K562 (cell line): ENCODE results near the gene MPL. TPM values are rescaled to one million over a fixed set of nuclear protein-coding genes. Genes with fewer than 3 reads are reported as not detected.

Experiments used
- CBFB ChIP-seq: sonication (generic); formaldehyde crosslinking; IDR thresholded peaks from 2 replicates; pipeline ENCODE4 v1.4.0; 2020; ENCODE audit warnings: mild to moderate bottlenecking, missing genetic modification reagents
- CCNT2 ChIP-seq: IDR thresholded peaks from 2 replicates; pipeline ENCODE4 v1.6.1; 2011; ENCODE audit warnings: borderline replicate concordance, low read depth, mild to moderate bottlenecking, moderate library complexity, mixed read lengths, low read length; ENCODE audit not compliant: insufficient read length; ENCODE audit errors: extremely low read depth
- CXXC5 ChIP-seq: fragments of 250-450 bp; sonication (Bioruptor Pico); IDR thresholded peaks from 2 replicates; pipeline ENCODE4 v1.8.0; 2022; ENCODE audit warnings: inconsistent platforms, mild to moderate bottlenecking, moderate library complexity
- E2F8 ChIP-seq: fragments of 450-650 bp; IDR thresholded peaks from 2 replicates; pipeline ENCODE4 v1.7.1; 2018; ENCODE audit warnings: mild to moderate bottlenecking, low read depth; ENCODE audit not compliant: partially characterized antibody
- EP400 ChIP-seq: fragments of 450-650 bp; IDR thresholded peaks from 2 replicates; pipeline ENCODE4 v1.6.1; 2017; ENCODE audit warnings: antibody characterized with exemption, mild to moderate bottlenecking, moderate library complexity
- ESRRB ChIP-seq: fragments of 250-450 bp; sonication (Bioruptor Pico); IDR thresholded peaks from 2 replicates; pipeline ENCODE4 v1.5.0; 2020; ENCODE audit warnings: mild to moderate bottlenecking, moderate library complexity, borderline replicate concordance
- ETV1 ChIP-seq: fragments of 450-650 bp; conservative IDR thresholded peaks from 2 replicates; pipeline ENCODE4 v1.6.1; 2016; ENCODE audit warnings: missing genetic modification characterization, control low read depth, low read depth, missing compliant biosample characterization
- EWSR1 ChIP-seq: fragments of 450-650 bp; IDR thresholded peaks from 2 replicates; pipeline ENCODE4 v1.6.1; 2018; ENCODE audit warnings: borderline replicate concordance, mild to moderate bottlenecking, low read depth, moderate library complexity; ENCODE audit not compliant: partially characterized antibody
- GABPB1 ChIP-seq: sonication (generic); formaldehyde crosslinking; IDR thresholded peaks from 2 replicates; pipeline ENCODE4 v1.8.0; 2022; ENCODE audit warnings: mild to moderate bottlenecking, missing genetic modification reagents
- HDGF ChIP-seq: fragments of 450-650 bp; IDR thresholded peaks from 2 replicates; pipeline ENCODE4 v1.6.1; 2016
- HLTF ChIP-seq: fragments of 450-650 bp; IDR thresholded peaks from 2 replicates; pipeline ENCODE4 v1.6.1; 2016
- HMG20B ChIP-seq: fragments of 250-450 bp; sonication (Bioruptor Pico); IDR thresholded peaks from 2 replicates; pipeline ENCODE4 v1.5.0; 2021; ENCODE audit warnings: mild to moderate bottlenecking
- KLF1 ChIP-seq: fragments of 450-650 bp; IDR thresholded peaks from 2 replicates; pipeline ENCODE4 v1.6.1; 2016; ENCODE audit warnings: missing genetic modification characterization, missing compliant biosample characterization
- MCM3 ChIP-seq: fragments of 450-650 bp; IDR thresholded peaks from 2 replicates; pipeline ENCODE4 v1.6.1; 2016
- MTA2 ChIP-seq: fragments of 450-650 bp; IDR thresholded peaks from 2 replicates; pipeline ENCODE4 v1.6.1; 2016; ENCODE audit warnings: low read depth
- NFYB ChIP-seq: IDR thresholded peaks from 2 replicates; pipeline ENCODE4 v1.6.1; 2011; ENCODE audit warnings: mild to moderate bottlenecking, moderate library complexity; ENCODE audit not compliant: insufficient read length; ENCODE audit errors: extremely low read depth
- POLR2G ChIP-seq: fragments of 200-400 bp; formaldehyde crosslinking; IDR thresholded peaks from 2 replicates; pipeline ENCODE4 v1.6.1; 2017; ENCODE audit warnings: low read depth, mild to moderate bottlenecking, antibody characterized with exemption, low read length, moderate library complexity
- SIN3A ChIP-seq, 2 experiments: fragments of 150-350 bp in 1 of 2; IDR thresholded peaks; 2 replicates each; pipeline ENCODE4 v1.6.1; 2011 to 2016; ENCODE audit warnings: borderline replicate concordance in 2 of 2, low read depth in 2 of 2, low read length in 2 of 2, mild to moderate bottlenecking in 2 of 2, moderate library complexity in 2 of 2; ENCODE audit not compliant: control insufficient read depth in 1 of 2
- SP2 ChIP-seq: IDR thresholded peaks from 2 replicates; pipeline ENCODE4 v1.6.1; 2011; ENCODE audit warnings: mild to moderate bottlenecking, low read depth, low read length, moderate library complexity; ENCODE audit not compliant: poor library complexity, severe bottlenecking; ENCODE audit errors: extremely low read depth
- THRAP3 ChIP-seq: fragments of 450-650 bp; IDR thresholded peaks from 2 replicates; pipeline ENCODE4 v1.6.1; 2016; ENCODE audit warnings: mild to moderate bottlenecking, inconsistent platforms, borderline replicate concordance
- XRCC5 ChIP-seq: fragments of 200-400 bp; formaldehyde crosslinking; IDR thresholded peaks from 2 replicates; pipeline ENCODE4 v1.6.1; 2017; ENCODE audit warnings: low read depth, mild to moderate bottlenecking, low read length
- ZNF584 ChIP-seq: fragments of 200-800 bp; sonication (Bioruptor generic); IDR thresholded peaks from 2 replicates; pipeline ENCODE4 v1.6.1; 2016; ENCODE audit warnings: low read depth, mild to moderate bottlenecking, missing genetic modification characterization, missing compliant biosample characterization
- polyA plus RNA-seq, 8 experiments: library from polyadenylated mRNA; depleted of rRNA in 4 of 8; stranded (reverse) in 5 of 8; unstranded in 3 of 8; fragments of >200 nt; fragmentation: Nextera tagmentation in 2 of 8; fragmentation: Illumina TruSeq in 1 of 8; extraction: Ambion mirVana in 2 of 8; extraction: Trizol in 1 of 8; gene quantifications; 2 replicates each; pipeline versions ENCODE4 v1.2.1 to v1.2.3, GENCODE V29; 2011 to 2014; ENCODE audit warnings: inconsistent platforms in 1 of 8, missing spikeins in 1 of 8
- total RNA-seq, 7 experiments: library from RNA; depleted of rRNA in 6 of 7; stranded (reverse); fragments of >200 nt in 6 of 7; fragmentation: Illumina TruSeq in 2 of 7; extraction: Trizol in 2 of 7; gene quantifications; 2 replicates each; pipeline versions ENCODE4 v1.2.1 to v1.2.3, GENCODE V29; 2011 to 2021; ENCODE audit warnings: low replicate concordance in 1 of 7
- TF ChIP-seq, protein P1 (sequence below): fragments of 450-650 bp; formaldehyde crosslinking; IDR thresholded peaks from 2 replicates; pipeline ENCODE4 v1.4.0; 2020; ENCODE audit warnings: mild to moderate bottlenecking, moderate library complexity
- TF ChIP-seq, protein P2 (sequence below): fragments of 250-450 bp; sonication (Bioruptor Pico); IDR thresholded peaks from 2 replicates; pipeline ENCODE4 v1.8.0; 2021; ENCODE audit warnings: moderate library complexity, mild to moderate bottlenecking, inconsistent platforms

The MPL gene
- total and polyA plus RNA-seq, 9 of the 15 experiments (the other 6 are each of a cell fraction or from before 2014, with no cell fraction given) = not detected

- no peak for TF ChIP-seq ESRRB
- TF ChIP-seq, protein P1, sequence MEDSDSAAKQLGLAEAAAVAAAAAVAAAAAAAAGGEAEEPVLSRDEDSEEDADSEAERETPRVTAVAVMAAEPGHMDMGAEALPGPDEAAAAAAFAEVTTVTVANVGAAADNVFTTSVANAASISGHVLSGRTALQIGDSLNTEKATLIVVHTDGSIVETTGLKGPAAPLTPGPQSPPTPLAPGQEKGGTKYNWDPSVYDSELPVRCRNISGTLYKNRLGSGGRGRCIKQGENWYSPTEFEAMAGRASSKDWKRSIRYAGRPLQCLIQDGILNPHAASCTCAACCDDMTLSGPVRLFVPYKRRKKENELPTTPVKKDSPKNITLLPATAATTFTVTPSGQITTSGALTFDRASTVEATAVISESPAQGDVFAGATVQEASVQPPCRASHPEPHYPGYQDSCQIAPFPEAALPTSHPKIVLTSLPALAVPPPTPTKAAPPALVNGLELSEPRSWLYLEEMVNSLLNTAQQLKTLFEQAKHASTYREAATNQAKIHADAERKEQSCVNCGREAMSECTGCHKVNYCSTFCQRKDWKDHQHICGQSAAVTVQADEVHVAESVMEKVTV (CRISPR knock-in tag) = peak; percentile 53; the same call in 1 of the 2 replicates
- peak; percentile 96 for TF ChIP-seq POLR2G
- no peak for TF ChIP-seq MCM3
- no peak for TF ChIP-seq XRCC5
- TF ChIP-seq GABPB1 = peak; percentile 56
- no peak; the same call in 1 of the 2 replicates for TF ChIP-seq ETV1 (tag)
- TF ChIP-seq CBFB (CRISPR knock-in tag) = peak; percentile 75; the same call in 1 of the 2 replicates
- peak; percentile 71 to 89; a peak in 2 of 4 replicates for TF ChIP-seq SIN3A (IDR thresholded peaks at IDR 0.05; ENCODE audit: borderline replicate concordance in 2 of 2, control insufficient read depth in 1 of 2, low read depth in 2 of 2, low read length in 2 of 2)
- peak; percentile 87 for TF ChIP-seq CCNT2
- TF ChIP-seq MTA2 = no peak
- peak; percentile 93 for TF ChIP-seq EP400
- TF ChIP-seq KLF1 (tag) = peak; percentile 86; the same call in 1 of the 2 replicates
- peak; percentile 14; the same call in 1 of the 2 replicates for TF ChIP-seq HLTF
- TF ChIP-seq EWSR1 = no peak
- peak; percentile 95 for TF ChIP-seq CXXC5 (CRISPR knock-in tag)
- TF ChIP-seq E2F8 = peak; percentile 38
- no peak for TF ChIP-seq ZNF584 (CRISPR knock-in tag)
- TF ChIP-seq HDGF = peak; percentile 96
- no peak for TF ChIP-seq SP2
- TF ChIP-seq, protein P2, sequence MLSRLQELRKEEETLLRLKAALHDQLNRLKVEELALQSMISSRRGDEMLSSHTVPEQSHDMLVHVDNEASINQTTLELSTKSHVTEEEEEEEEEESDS (CRISPR knock-in tag) = no peak
- TF ChIP-seq HMG20B (CRISPR knock-in tag) = no peak
- TF ChIP-seq THRAP3 = no peak
- TF ChIP-seq NFYB = peak; percentile 38
Observed at GRCh38 chr1:43367904-43368645, 30.5 kb downstream of the MPL start, which contains the start of gene ELOVL1 (continued).
